Nephron (organoid): Measurements from ENCODE around the gene CCDC38.
A peak's percentile ranks its signal among the peaks of the same experiment; 100 is the strongest.

Source experiments
- H3K27ac Mint-ChIP-seq, 3 experiments: 2 replicates each; pipeline ENCODE4 v1.8.0; 2020; ENCODE audit warnings: mixed read lengths in 3 of 3, mild to moderate bottlenecking in 2 of 3, moderate library complexity in 1 of 3
- H3K27me3 Mint-ChIP-seq: 2 replicates; pipeline ENCODE4 v1.8.0; 2021; ENCODE audit warnings: low read depth, mild to moderate bottlenecking, moderate library complexity, mixed read lengths
- H3K36me3 Mint-ChIP-seq: 2 replicates; pipeline ENCODE4 v1.8.0; 2020; ENCODE audit warnings: low read depth, mixed read lengths
- H3K4me1 Mint-ChIP-seq: 2 replicates; pipeline ENCODE4 v1.8.0; 2020; ENCODE audit warnings: mixed read lengths
- H3K4me3 Mint-ChIP-seq, 3 experiments: 2 replicates each; pipeline ENCODE4 v1.8.0; 2020; ENCODE audit warnings: mild to moderate bottlenecking in 3 of 3, mixed read lengths in 3 of 3, moderate library complexity in 2 of 3
- H3K9me3 Mint-ChIP-seq: 2 replicates; pipeline ENCODE4 v1.8.0; 2020; ENCODE audit warnings: mixed read lengths
- CTCF ChIP-seq, 3 experiments: fragments of 200-600 bp; sonication (generic); IDR thresholded peaks; one replicate each; pipeline ENCODE4 v1.5.0; 2021; ENCODE audit warnings: antibody characterized with exemption in 3 of 3; ENCODE audit not compliant: unreplicated experiment in 3 of 3

Gene CCDC38

DNA sequence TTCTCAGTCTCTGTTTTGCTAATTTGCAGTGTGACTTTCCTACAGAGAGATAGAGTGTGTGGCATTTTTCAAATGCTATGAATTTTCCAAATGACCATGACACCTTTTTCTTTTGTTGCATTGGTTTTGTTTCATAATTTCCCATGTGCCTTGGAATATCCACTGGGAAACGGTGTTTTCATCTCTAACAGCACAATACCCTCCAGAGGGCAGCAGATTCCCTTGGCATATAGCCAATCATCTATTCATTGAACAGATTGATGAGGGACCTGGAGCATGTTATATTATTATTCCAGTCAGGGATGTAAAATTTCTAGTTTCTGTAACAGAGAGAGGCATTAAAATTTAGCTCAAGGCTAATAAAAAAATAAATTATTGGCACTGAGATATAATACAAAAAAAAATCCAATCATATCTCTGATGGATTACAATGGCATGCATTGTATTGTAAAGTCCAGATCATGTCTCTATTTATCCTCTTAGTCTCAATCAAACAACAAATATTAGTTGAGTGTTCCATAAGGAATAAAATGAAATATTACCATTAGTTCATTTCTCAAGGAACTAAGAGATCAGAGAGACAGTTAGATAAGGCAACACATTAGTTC lies 122.2 kb downstream of the CCDC38 start:
- H3K27me3 Mint-ChIP-seq, result peaks cover 6% of the 10 kb centered on the region
- no peaks in the 10 kb centered on the region for H3K4me1 Mint-ChIP-seq
- no peaks in the 10 kb centered on the region for H3K9me3 Mint-ChIP-seq
- TF ChIP-seq CTCF (IDR thresholded peaks at IDR 0.05; ENCODE audit: unreplicated experiment in 3 of 3), result peak; percentile 57 to 63 (median 62)
- no peaks in the 10 kb centered on the region for H3K36me3 Mint-ChIP-seq
- H3K27ac Mint-ChIP-seq, result no peak overlapping the region
- no peak overlapping the region for H3K4me3 Mint-ChIP-seq
